Neutrophil (primary cell): ENCODE measurements around the gene DSCAM.

Experiments
- H3K27ac ChIP-seq: fragments of 200-600 bp; sonication (generic); 2 replicates; pipeline ENCODE4 v1.5.1; 2016; ENCODE audit warnings: mild to moderate bottlenecking, moderate library complexity
- H3K27me3 ChIP-seq: fragments of 200-600 bp; sonication (generic); 2 replicates; pipeline ENCODE4 v1.6.0; 2016; ENCODE audit warnings: mild to moderate bottlenecking
- H3K36me3 ChIP-seq: fragments of 200-600 bp; sonication (generic); 2 replicates; pipeline ENCODE4 v1.5.1; 2017
- H3K4me1 ChIP-seq, 2 experiments: fragments of 200-600 bp in 1 of 2; sonication (generic) in 1 of 2; 1 replicate in 1 of 2; 2 replicates in 1 of 2; pipeline versions ENCODE4 v1.5.1 to v1.6.1; 2013 to 2016; ENCODE audit warnings: low read depth in 1 of 2, low read length in 1 of 2, mild to moderate bottlenecking in 1 of 2, moderate library complexity in 1 of 2; ENCODE audit not compliant: control insufficient read depth in 1 of 2, insufficient read depth in 1 of 2
- H3K4me3 ChIP-seq, 2 experiments: fragments of 200-600 bp in 1 of 2; sonication (generic) in 1 of 2; 1 replicate in 1 of 2; 2 replicates in 1 of 2; pipeline ENCODE4 v1.5.1; 2013 to 2016; ENCODE audit warnings: low read depth in 1 of 2, low read length in 1 of 2, mild to moderate bottlenecking in 1 of 2, moderate library complexity in 1 of 2
- H3K9me3 ChIP-seq: fragments of 200-600 bp; sonication (generic); 2 replicates; pipeline ENCODE4 v1.5.1; 2016
- CTCF ChIP-seq: fragments of 200-600 bp; sonication (generic); IDR thresholded peaks from 2 replicates; pipeline ENCODE4 v1.5.1; 2016; ENCODE audit warnings: antibody characterized with exemption

Gene DSCAM

GRCh38 chr21:40667967-40668366, 179.0 kb downstream of the DSCAM start:
- Histone ChIP-seq H3K4me1 (no peaks in the 10 kb centered on the region), H3K27ac (no peak overlapping the region), H3K9me3 (no peaks in the 10 kb centered on the region), H3K36me3 (no peaks in the 10 kb centered on the region), H3K4me3 (no peak overlapping the region), H3K27me3 (no peaks in the 10 kb centered on the region)
- TF ChIP-seq CTCF = no peak

GRCh38 chr21:40662889-40663288, 184.1 kb downstream of the DSCAM start:
- Histone ChIP-seq H3K27ac (no peak overlapping the region), H3K4me1 (no peaks in the 10 kb centered on the region), H3K36me3 (no peaks in the 10 kb centered on the region), H3K4me3 (no peak overlapping the region), H3K27me3 (no peaks in the 10 kb centered on the region), H3K9me3 (no peaks in the 10 kb centered on the region)
- TF ChIP-seq CTCF = no peak

GRCh38 chr21:40660461-40660860, 186.5 kb downstream of the DSCAM start:
- H3K36me3 ChIP-seq = no peaks in the 10 kb centered on the region
- no peaks in the 10 kb centered on the region for H3K9me3 ChIP-seq
- TF ChIP-seq CTCF = no peak
- H3K4me3 ChIP-seq = no peak overlapping the region
- H3K27me3 ChIP-seq = no peaks in the 10 kb centered on the region
- H3K4me1 ChIP-seq = no peaks in the 10 kb centered on the region
- no peak overlapping the region for H3K27ac ChIP-seq

- H3K27ac ChIP-seq = no peak overlapping the region
- no peak overlapping the region for H3K4me3 ChIP-seq
- H3K27me3 ChIP-seq = no peaks in the 10 kb centered on the region
- H3K36me3 ChIP-seq = no peaks in the 10 kb centered on the region
- H3K4me1 ChIP-seq = no peaks in the 10 kb centered on the region
- H3K9me3 ChIP-seq = no peaks in the 10 kb centered on the region
- TF ChIP-seq CTCF = no peak
These were observed 188.6 kb downstream of the DSCAM start for GRCh38 chr21:40658311-40658710.

- no peaks in the 10 kb centered on the region for H3K9me3 ChIP-seq
- no peaks in the 10 kb centered on the region for H3K36me3 ChIP-seq
- no peak overlapping the region for H3K27ac ChIP-seq
- H3K4me3 ChIP-seq = no peak overlapping the region
- TF ChIP-seq CTCF = no peak
- no peaks in the 10 kb centered on the region for H3K4me1 ChIP-seq
- no peaks in the 10 kb centered on the region for H3K27me3 ChIP-seq
These were observed 194.5 kb downstream of the DSCAM start for GRCh38 chr21:40652436-40652835.

- H3K9me3 ChIP-seq = no peaks in the 10 kb centered on the region
- TF ChIP-seq CTCF = no peak
- H3K27ac ChIP-seq = no peak overlapping the region
- H3K4me3 ChIP-seq = no peak overlapping the region
- H3K36me3 ChIP-seq = no peaks in the 10 kb centered on the region
- no peaks in the 10 kb centered on the region for H3K4me1 ChIP-seq
- no peaks in the 10 kb centered on the region for H3K27me3 ChIP-seq
These were observed 199.3 kb downstream of the DSCAM start for GRCh38 chr21:40647706-40648105.
